HPDE6-E6E7 (cell line): ENCODE measurements around the gene LPO.

Experiments
- DNase-seq: peaks from one replicate; pipeline ENCODE4 v3.0.0; 2011; ENCODE audit warnings: missing footprints; ENCODE audit errors: extremely low spot score

LPO gene

DNA sequence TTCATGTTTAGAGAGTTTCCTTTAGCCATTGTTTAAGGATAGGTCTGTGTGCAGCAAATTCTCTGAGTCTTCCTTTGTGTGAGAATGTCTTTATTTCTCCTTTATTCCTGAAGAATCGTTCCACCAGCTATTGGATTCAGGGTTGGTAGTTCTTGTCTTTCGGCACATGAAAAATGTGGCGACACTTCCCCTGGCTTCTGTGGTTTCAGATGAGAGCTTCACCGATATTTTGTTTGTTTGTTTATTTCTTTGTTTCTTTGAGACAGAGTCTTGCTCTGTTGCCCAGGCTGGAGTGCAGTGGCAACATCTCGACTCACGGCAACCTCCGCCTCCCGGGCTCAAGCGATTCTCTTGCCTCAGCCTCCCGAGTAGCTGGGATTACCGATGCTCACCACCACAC is 23.8 kb downstream of the LPO start:
- no peak for DNase-seq

DNA sequence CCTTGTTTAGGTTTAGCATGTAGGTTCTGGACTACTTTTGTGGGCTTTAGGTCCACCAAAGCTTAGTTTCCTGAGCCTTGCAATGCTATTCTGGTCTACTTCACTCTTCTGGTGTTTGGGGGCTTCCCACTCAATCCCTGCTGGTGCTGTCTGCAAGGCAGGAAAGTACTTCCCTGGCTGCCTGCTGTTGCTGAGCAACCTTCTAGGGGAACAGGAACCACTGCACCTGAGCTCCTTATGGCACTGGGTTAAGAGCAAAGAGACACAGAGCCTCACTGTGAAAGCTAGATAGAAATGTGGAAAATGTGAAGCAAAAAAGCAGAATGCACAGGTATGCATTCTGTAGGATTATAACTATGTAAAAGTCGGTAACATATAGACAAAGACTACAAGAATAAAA is 25.4 kb downstream of the LPO start:
- no peak for DNase-seq

GRCh38 chr17:58264407-58265103 is 26.2 kb downstream of the LPO start:
- DNase-seq, result no peak

DNA sequence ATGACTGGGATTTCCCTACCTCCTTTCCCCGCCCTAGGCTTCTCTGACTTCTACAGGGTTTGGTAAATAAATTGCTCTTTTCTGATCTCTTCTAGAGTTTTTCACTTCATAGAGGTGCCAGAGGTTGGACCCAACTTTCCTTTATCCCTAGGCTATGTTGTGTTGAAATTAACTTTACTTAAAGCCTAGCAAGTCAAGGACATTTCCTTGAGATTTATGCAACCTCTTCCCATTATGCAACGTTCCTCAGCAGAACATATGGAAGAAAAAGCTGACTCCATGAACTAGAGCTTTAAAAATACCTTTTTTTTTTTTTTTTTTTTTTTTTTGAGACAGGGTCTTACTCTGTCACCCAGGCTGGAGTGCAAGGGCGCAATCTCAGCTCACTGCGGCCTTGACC is 26.9 kb downstream of the LPO start:
- no peak for DNase-seq

DNA sequence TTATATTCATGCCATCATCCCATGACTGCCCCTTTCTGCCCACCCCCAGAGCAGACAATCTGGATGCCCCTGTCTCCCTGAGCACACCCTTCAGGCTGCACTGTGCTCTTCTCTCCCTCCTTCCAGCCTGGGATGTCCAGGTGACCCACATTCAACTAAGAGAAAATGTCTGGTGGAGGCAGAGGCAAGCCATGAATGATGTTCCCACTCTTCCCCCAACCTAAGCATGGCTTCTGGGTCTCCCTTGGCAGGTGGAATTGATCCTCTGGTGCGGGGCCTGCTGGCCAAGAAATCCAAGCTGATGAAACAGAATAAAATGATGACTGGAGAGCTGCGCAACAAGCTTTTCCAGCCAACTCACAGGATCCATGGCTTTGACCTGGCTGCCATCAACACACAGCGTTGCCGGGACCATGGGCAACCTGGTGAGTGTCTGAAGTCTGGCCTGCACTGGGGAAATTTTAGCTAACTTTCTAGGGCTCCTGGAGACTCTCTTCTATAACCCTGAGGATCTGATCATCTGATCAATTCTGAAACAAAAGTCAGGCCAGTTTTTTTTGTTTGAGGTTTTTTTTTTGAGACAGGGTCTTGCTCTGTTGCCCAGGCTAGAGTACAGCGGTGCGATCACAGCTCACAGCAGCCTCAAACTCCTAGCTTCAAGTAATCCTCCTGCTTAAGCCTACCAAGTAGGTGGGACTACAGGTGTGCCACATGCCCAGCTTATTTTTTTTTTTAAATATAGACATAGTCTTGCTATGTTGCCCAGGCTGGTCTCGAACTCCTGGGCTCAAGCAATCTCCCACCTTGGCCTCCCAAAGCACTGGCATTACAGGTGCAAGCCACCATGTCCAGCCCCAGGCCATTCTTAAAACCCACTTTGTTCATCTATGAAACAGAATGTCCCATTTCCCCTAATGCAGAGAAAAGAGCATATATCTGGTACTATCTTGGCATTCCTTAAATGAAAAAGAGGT is 27.8 kb downstream of the LPO start:
- DNase-seq, result no peak

- no peak for DNase-seq
Observed at GRCh38 chr17:58267347-58268324, 29.3 kb downstream of the LPO start.

- no peak for DNase-seq
Observed at GRCh38 chr17:58268326-58268725, 29.9 kb downstream of the LPO start.

- DNase-seq, result no peak
Observed at GRCh38 chr17:58268774-58269556, 30.6 kb downstream of the LPO start.

GRCh38 chr17:58269557-58270291 is 31.3 kb downstream of the LPO start:
- no peak for DNase-seq

- no peak for DNase-seq
Observed at GRCh38 chr17:58270476-58271215, 32.3 kb downstream of the LPO start.

DNA sequence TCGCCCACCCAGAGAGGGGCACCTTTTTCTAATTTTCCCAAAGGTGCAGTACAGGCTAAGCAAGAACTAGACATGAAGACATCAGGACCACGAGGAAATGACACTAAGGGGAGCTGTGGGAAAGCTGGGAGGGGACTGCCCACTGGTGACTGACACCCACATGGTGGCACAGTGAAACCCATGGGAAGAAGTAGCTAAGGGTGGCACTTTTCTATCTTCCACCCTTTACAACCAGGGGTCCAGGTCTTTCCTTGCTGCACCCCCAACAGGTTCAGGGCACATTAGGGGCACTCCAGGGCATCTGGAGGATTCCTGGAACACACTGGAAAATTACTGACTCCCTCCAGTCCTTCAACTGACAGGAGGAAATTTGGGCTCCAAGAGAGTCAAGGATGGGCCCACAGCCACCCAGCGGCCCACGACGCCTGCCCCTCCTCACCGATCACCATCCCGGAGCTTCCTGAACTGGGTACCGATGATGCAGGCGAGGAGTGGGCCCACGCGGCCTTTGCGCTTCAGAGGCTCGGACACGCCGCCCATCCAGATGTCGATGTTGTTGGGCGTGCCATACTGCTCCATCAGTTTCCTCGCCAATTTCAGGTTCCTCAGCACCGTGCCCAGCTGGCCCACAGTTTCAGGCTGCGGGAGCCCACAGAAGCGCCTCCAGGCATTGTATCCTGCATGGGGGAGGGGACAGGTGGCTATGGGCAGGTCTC is 33.0 kb downstream of the LPO start:
- DNase-seq, result no peak

DNA sequence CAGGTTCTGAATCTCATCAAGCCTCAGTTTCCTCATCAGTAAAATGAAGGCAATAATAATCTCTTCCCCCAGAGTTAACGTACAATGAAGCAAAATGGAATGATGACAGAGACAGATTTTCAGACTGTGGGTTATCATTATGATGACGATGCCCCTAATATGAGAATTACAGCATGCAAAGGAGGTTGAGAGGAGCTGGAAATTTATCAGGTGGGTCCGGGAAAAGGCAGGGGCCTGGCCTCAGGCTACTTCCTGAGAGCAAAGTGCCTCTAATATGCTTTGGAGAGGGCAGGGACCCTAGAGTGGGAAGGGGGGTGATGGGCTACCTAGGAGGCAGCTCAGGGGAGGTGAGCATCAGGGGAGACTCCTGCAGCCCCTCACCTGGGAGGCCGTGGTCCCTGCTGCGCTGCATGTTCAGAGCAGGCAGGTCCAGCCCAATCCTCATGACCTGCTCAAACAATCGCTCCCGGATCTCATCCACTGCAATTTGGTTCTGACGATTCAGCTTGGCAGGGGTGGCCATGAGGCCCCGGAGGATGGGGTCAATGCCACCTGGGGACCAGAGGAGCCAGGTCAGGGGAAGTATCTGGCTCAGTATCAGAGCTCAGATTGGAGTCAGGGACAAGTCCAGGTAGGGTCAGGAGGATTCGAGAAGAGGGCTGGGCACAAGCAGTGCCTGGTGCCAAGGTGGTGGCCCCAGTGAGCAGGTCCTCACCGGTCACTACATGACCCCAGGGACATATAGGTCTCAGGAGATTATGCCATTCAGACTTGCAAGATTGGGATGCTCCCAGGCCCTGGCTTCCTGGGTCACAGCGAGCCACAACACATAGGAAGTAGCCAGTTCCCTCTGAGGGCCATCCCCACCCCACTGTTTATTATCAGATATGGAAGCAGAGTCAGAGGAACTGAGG is 34.2 kb downstream of the LPO start:
- DNase-seq, result no peak

DNA sequence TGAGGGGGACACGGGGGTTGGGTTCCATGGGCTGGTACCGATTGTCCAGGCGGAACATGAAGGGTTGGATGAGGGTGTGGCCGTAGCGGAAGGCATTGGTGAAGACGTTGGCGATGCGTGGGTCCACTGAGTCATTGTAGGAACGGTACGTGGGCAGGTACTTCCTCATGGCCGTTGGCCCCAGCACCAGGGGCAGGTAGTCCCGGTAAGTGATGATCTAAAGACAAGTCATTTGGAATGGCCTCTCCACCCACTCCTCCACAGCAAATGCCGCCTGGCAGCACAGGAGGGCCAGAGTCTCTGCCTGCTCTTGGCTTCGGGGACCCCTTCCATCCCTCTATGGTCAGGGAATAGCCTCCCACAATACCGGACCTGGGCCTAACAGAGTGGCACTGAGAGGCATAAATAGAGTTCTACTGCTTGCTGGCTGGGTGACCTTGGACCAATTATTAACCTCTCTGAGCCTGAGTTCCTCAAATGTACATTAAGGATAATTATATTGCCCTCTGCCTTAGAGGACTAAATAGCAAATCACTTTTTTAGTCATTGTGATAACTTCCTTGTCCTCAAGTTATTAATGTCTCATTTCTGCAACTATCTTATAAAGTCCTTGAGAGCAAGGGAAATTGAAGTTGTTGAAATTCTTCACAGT is 35.2 kb downstream of the LPO start:
- DNase-seq, result no peak

GRCh38 chr17:58275417-58275816 is 37.0 kb downstream of the LPO start:
- DNase-seq, result no peak

- no peak for DNase-seq
Observed at GRCh38 chr17:58276423-58276822, 38.0 kb downstream of the LPO start.

DNA sequence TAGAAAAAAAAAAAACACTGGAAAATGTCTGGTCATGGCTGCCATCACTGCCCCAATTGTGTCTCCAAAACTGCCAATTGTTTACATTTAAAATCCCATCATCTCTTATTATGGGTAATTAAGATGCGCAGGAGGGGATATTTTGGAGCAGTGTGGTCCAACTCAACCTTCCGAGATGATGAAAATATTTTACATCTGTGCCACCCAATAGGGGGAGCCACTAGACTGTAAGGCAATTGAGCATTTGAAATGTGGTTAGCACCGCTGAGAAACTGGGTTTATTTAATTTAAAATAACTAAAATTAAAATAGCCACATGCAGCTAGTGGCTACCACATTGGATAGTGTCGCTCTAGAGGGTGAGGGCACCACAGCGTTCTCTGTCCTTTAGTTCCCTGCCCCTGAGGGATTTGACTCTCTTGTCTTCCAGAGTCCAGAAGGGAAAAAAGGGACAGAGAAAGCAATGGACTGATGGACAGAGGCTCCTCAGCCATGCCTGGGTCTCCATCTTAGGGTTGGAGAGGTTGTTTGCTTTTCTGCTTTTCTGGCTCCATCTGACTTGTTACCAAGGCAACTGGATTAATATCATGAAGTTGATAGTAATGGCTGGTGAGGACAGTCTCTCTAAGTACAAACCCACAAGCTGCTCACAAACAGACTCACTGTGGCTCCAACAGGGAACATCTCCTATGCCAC is 38.9 kb downstream of the LPO start:
- DNase-seq, result no peak
